ENCODE data around the gene VAPA. TPM values are rescaled to one million over a fixed set of nuclear protein-coding genes. Genes with fewer than 3 reads are reported as not detected.

The VAPA gene
- total and polyA plus RNA-seq, 10 of the 15 experiments (the other 5 are each of a cell fraction or from before 2014, with no cell fraction given): 70.9 to 252 (median 166) TPM

DNA sequence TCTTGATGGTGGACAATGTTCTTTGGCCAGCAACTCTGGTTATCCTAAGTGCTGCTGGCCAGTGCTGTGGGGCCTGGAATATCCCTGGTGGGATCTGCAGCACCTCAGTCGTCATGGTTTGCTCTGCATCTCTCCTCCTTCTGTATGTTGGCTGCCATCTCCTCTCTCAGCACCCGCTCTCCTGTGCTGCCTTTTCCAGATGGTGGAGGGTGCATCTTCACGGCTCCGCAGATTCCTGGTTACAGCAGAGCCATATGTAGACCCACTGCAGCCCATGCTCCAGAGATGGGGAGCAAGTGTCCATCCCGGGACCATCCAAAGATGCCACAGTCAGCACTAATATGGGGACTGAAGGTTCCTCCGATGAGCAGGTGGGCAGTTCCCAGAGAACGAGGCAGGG lies 90.0 kb downstream of the VAPA start:
- Histone ChIP-seq H3K79me2 (ENCODE audit: control insufficient read depth, insufficient read depth, low read length) (no peaks in the 10 kb centered on the region), H4K20me1 (ENCODE audit: control insufficient read depth, insufficient read depth) (no peaks in the 10 kb centered on the region), H2AFZ (ENCODE audit: control insufficient read depth, low read depth, low read length) (no peak overlapping the region), H3K4me1 (ENCODE audit: control insufficient read depth, insufficient read depth, low read length) (no peaks in the 10 kb centered on the region), H3K36me3 (ENCODE audit: control insufficient read depth in 2 of 2, insufficient read depth in 2 of 2, low read length in 1 of 2) (no peaks in the 10 kb centered on the region), H3K27me3 (replicated peaks in 1 of 2; ENCODE audit: control insufficient read depth in 2 of 2, insufficient read depth in 2 of 2, low read length in 1 of 2) (peaks cover 2% of the 10 kb centered on the region in 2 experiments; a peak in 1 of 4 replicates), H3K4me3 (no peak overlapping the region), H3K9me3 (replicated peaks; ENCODE audit: control insufficient read depth, insufficient read depth, low read length) (no peaks in the 10 kb centered on the region; the same call in 2 of the 3 replicates), H3K27ac (ENCODE audit: control insufficient read depth, insufficient read depth) (no peak overlapping the region), H3K4me2 (ENCODE audit: control insufficient read depth, insufficient read depth) (no peak overlapping the region), H3K9ac (ENCODE audit: control insufficient read depth, insufficient read depth, low read length) (no peak overlapping the region)
- POLR2A ChIA-PET: no interaction called here
- DNase-seq (ENCODE audit: low read depth, low spot score) (no peak), ATAC-seq (no peak), FAIRE-seq (no peak)
- in situ Hi-C loops (cut with MboI) (no loop called here), intact Hi-C loops (cut with micrococcal nuclease; ENCODE audit: unreplicated experiment) (no loop called here)
- RAD21 ChIA-PET (ENCODE audit: unreplicated experiment): interaction anchor here (1.0 kb wide), 1 partner anchor 35 kb away, joined by 3 read pairs; no protein-coding TSS in a partner anchor
- SMC1A ChIA-PET (ENCODE audit: uncharacterized antibody, unreplicated experiment): no interaction called here
- CTCF ChIA-PET: no interaction called here
- TF ChIP-seq MEF2B (IDR thresholded peaks at IDR 0.05; ENCODE audit: partially characterized antibody, poor library complexity, severe bottlenecking) (no peak), IRF4 (IDR thresholded peaks at IDR 0.05; ENCODE audit: low read depth, low read length) (no peak), TARDBP (IDR thresholded peaks at IDR 0.05; ENCODE audit: borderline replicate concordance) (no peak), CREB1 (IDR thresholded peaks at IDR 0.05; ENCODE audit: low read depth) (no peak), DPF2 (IDR thresholded peaks at IDR 0.05) (no peak), MXI1 (IDR thresholded peaks at IDR 0.05; ENCODE audit: low read depth, low read length) (no peak), SMAD1 (IDR thresholded peaks at IDR 0.05; ENCODE audit: low read depth, partially characterized antibody) (no peak), TCF12 (IDR thresholded peaks at IDR 0.05; ENCODE audit: low read depth, low read length) (no peak), FOXK2 (IDR thresholded peaks at IDR 0.05) (no peak), NFYB (IDR thresholded peaks at IDR 0.05; ENCODE audit: insufficient read depth, low read depth, low read length) (no peak)
- TF ChIP-seq, protein P1, sequence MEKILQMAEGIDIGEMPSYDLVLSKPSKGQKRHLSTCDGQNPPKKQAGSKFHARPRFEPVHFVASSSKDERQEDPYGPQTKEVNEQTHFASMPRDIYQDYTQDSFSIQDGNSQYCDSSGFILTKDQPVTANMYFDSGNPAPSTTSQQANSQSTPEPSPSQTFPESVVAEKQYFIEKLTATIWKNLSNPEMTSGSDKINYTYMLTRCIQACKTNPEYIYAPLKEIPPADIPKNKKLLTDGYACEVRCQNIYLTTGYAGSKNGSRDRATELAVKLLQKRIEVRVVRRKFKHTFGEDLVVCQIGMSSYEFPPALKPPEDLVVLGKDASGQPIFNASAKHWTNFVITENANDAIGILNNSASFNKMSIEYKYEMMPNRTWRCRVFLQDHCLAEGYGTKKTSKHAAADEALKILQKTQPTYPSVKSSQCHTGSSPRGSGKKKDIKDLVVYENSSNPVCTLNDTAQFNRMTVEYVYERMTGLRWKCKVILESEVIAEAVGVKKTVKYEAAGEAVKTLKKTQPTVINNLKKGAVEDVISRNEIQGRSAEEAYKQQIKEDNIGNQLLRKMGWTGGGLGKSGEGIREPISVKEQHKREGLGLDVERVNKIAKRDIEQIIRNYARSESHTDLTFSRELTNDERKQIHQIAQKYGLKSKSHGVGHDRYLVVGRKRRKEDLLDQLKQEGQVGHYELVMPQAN (conservative IDR thresholded peaks at IDR 0.05): no peak
- TF ChIP-seq, protein P2, sequence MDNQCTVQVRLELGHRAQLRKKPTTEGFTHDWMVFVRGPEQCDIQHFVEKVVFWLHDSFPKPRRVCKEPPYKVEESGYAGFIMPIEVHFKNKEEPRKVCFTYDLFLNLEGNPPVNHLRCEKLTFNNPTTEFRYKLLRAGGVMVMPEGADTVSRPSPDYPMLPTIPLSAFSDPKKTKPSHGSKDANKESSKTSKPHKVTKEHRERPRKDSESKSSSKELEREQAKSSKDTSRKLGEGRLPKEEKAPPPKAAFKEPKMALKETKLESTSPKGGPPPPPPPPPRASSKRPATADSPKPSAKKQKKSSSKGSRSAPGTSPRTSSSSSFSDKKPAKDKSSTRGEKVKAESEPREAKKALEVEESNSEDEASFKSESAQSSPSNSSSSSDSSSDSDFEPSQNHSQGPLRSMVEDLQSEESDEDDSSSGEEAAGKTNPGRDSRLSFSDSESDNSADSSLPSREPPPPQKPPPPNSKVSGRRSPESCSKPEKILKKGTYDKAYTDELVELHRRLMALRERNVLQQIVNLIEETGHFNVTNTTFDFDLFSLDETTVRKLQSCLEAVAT (IDR thresholded peaks at IDR 0.05): no peak
- TF ChIP-seq, protein P3, sequence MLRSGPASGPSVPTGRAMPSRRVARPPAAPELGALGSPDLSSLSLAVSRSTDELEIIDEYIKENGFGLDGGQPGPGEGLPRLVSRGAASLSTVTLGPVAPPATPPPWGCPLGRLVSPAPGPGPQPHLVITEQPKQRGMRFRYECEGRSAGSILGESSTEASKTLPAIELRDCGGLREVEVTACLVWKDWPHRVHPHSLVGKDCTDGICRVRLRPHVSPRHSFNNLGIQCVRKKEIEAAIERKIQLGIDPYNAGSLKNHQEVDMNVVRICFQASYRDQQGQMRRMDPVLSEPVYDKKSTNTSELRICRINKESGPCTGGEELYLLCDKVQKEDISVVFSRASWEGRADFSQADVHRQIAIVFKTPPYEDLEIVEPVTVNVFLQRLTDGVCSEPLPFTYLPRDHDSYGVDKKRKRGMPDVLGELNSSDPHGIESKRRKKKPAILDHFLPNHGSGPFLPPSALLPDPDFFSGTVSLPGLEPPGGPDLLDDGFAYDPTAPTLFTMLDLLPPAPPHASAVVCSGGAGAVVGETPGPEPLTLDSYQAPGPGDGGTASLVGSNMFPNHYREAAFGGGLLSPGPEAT (IDR thresholded peaks at IDR 0.05; ENCODE audit: low read depth): no peak
- TF ChIP-seq, protein P4, sequence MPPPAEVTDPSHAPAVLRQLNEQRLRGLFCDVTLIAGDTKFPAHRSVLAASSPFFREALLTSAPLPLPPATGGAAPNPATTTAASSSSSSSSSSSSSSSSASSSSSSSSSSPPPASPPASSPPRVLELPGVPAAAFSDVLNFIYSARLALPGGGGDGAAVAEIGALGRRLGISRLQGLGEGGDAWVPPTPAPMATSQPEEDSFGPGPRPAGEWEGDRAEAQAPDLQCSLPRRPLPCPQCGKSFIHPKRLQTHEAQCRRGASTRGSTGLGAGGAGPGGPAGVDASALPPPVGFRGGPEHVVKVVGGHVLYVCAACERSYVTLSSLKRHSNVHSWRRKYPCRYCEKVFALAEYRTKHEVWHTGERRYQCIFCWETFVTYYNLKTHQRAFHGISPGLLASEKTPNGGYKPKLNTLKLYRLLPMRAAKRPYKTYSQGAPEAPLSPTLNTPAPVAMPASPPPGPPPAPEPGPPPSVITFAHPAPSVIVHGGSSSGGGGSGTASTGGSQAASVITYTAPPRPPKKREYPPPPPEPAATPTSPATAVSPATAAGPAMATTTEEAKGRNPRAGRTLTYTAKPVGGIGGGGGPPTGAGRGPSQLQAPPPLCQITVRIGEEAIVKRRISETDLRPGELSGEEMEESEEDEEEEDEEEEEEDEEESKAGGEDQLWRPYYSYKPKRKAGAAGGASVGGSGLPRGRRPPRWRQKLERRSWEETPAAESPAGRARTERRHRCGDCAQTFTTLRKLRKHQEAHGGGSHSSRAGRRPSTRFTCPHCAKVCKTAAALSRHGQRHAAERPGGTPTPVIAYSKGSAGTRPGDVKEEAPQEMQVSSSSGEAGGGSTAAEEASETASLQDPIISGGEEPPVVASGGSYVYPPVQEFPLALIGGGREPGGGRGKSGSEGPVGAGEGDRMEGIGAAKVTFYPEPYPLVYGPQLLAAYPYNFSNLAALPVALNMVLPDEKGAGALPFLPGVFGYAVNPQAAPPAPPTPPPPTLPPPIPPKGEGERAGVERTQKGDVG (CRISPR knock-in tag; IDR thresholded peaks at IDR 0.05): no peak
- BruUV-seq (replicated peaks): no TSS peak
- WGBS (ENCODE audit: insufficient coverage, insufficient replicate concordance, low lambda C conversion rate, missing lambda C conversion rate): 13% methylated on average over 7 of the region's 7 CpGs

Measured in GM12878 (cell line).